IMR-90 (cell line): Measurements from ENCODE around the gene ERC2.

Experiments used
- MXI1 ChIP-seq: IDR thresholded peaks from 2 replicates; pipeline ENCODE4 v1.6.1; 2012; ENCODE audit warnings: low read depth, mild to moderate bottlenecking, low read length, moderate library complexity, borderline replicate concordance
- POLR2A ChIP-seq: IDR thresholded peaks from 2 replicates; pipeline ENCODE4 v1.6.1; 2012; ENCODE audit warnings: mild to moderate bottlenecking, low read depth, low read length
- RCOR1 ChIP-seq: IDR thresholded peaks from 2 replicates; pipeline ENCODE4 v1.6.1; 2012; ENCODE audit warnings: mild to moderate bottlenecking, low read length, improper control_type of control experiment; ENCODE audit not compliant: insufficient replicate concordance
- RFX5 ChIP-seq: IDR thresholded peaks from 2 replicates; pipeline ENCODE4 v1.8.0; 2012; ENCODE audit warnings: low read depth, mild to moderate bottlenecking, low read length, moderate library complexity
- TF ChIP-seq, protein P1 (sequence below): conservative IDR thresholded peaks from 2 replicates; pipeline ENCODE4 v1.5.1; 2012; ENCODE audit warnings: mild to moderate bottlenecking, low read depth, low read length, improper control_type of control experiment

GRCh38 chr3:56005196-56005805 lies 463.0 kb downstream of the ERC2 start:
- TF ChIP-seq, protein P1, sequence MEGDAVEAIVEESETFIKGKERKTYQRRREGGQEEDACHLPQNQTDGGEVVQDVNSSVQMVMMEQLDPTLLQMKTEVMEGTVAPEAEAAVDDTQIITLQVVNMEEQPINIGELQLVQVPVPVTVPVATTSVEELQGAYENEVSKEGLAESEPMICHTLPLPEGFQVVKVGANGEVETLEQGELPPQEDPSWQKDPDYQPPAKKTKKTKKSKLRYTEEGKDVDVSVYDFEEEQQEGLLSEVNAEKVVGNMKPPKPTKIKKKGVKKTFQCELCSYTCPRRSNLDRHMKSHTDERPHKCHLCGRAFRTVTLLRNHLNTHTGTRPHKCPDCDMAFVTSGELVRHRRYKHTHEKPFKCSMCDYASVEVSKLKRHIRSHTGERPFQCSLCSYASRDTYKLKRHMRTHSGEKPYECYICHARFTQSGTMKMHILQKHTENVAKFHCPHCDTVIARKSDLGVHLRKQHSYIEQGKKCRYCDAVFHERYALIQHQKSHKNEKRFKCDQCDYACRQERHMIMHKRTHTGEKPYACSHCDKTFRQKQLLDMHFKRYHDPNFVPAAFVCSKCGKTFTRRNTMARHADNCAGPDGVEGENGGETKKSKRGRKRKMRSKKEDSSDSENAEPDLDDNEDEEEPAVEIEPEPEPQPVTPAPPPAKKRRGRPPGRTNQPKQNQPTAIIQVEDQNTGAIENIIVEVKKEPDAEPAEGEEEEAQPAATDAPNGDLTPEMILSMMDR = no peak
- no peak for TF ChIP-seq POLR2A
- no peak for TF ChIP-seq RCOR1
- no peak for TF ChIP-seq RFX5
- no peak for TF ChIP-seq MXI1
